Upper lobe of left lung (tissue), 6 donors: ENCODE measurements around the gene MTMR6. TPM values are rescaled to one million over a fixed set of nuclear protein-coding genes. Genes with fewer than 3 reads are reported as not detected.
"Not testable (repeated sequence)": the region's sequence is repeated elsewhere in the genome, so short reads cannot be mapped to it uniquely, and the experiment has no call there.

Experiments used
- ATAC-seq, 2 donors: fragments of 200-7000 bp; cut with Tn5 transposase; one replicate each; pipeline ENCODE4 v1.9.1; 2022; ENCODE audit warnings: mild to moderate bottlenecking in 2 of 2, moderate library complexity in 2 of 2; ENCODE audit not compliant: low FRiP score in 2 of 2
- DNase-seq, 2 donors: peaks; one replicate each; pipeline ENCODE4 v3.0.0-alpha.2; 2019 to 2020
- H3K27ac ChIP-seq, 4 donors: fragments of 200-600 bp; sonication (generic); one replicate each; pipeline ENCODE4 v1.5.1; 2016 to 2019
- H3K27me3 ChIP-seq, 4 donors: fragments of 200-600 bp; sonication (generic); one replicate each; pipeline ENCODE4 v1.5.1; 2017 to 2019
- H3K36me3 ChIP-seq, 4 donors: fragments of 200-600 bp; sonication (generic); one replicate each; pipeline ENCODE4 v1.5.1; 2016 to 2019
- H3K4me1 ChIP-seq, 4 donors: fragments of 200-600 bp; sonication (generic); one replicate each; pipeline ENCODE4 v1.5.1; 2018 to 2019
- H3K4me3 ChIP-seq, 4 donors: fragments of 200-600 bp; sonication (generic); one replicate each; pipeline ENCODE4 v1.5.1; 2017 to 2019; ENCODE audit warnings: mild to moderate bottlenecking in 2 of 4, moderate library complexity in 1 of 4
- H3K9me3 ChIP-seq, 4 donors: fragments of 200-600 bp; sonication (generic); one replicate each; pipeline ENCODE4 v1.5.1; 2018 to 2019
- EP300 ChIP-seq, 4 donors: sonication (generic); formaldehyde crosslinking; IDR thresholded peaks; one replicate each; pipeline ENCODE4 v1.5.1; 2017; ENCODE audit warnings: antibody characterized with exemption in 4 of 4, control low read depth in 2 of 4
- POLR2A ChIP-seq, 4 donors: fragments of 450-650 bp; IDR thresholded peaks; one replicate each; pipeline ENCODE4 v1.5.1; 2016 to 2017; ENCODE audit warnings: antibody characterized with exemption in 4 of 4, mild to moderate bottlenecking in 2 of 4
- POLR2AphosphoS5 ChIP-seq, 2 donors: sonication (generic); formaldehyde crosslinking; IDR thresholded peaks; one replicate each; pipeline ENCODE4 v1.5.1; 2017; ENCODE audit warnings: antibody characterized with exemption in 2 of 2
- WGBS, 2 donors: methylation state at CpG; one replicate each; pipeline ENCODE4 v1.1.5; 2017 to 2018; 5-methylcytosine and 5-hydroxymethylcytosine counted together
- total RNA-seq, 6 donors: library from RNA; depleted of rRNA in 4 of 6; stranded (reverse); fragments of >200 nt in 4 of 6; gene quantifications; one replicate each; pipeline versions ENCODE4 v1.1.0 to v1.2.1, GENCODE V29; 2016 to 2021
- TF ChIP-seq, protein P1 (sequence below), 6 experiments: fragments of 450-650 bp in 4 of 6; fragments of 200-600 bp in 2 of 6; sonication (generic) in 2 of 6; IDR thresholded peaks; one replicate each; pipeline ENCODE4 v1.5.1; 2016 to 2019; ENCODE audit warnings: antibody characterized with exemption in 6 of 6
- donor health status: DM: no; HTN: no; CAD: no; lungs with moderate emphysema.
- donor health status: DM: no; HTN: yes; CAD: no; lungs with severe emphysema.

MTMR6 gene
- total RNA-seq, 6 donors from 2014 or later: 6.1 to 24.6 (median 18.2) TPM

DNA sequence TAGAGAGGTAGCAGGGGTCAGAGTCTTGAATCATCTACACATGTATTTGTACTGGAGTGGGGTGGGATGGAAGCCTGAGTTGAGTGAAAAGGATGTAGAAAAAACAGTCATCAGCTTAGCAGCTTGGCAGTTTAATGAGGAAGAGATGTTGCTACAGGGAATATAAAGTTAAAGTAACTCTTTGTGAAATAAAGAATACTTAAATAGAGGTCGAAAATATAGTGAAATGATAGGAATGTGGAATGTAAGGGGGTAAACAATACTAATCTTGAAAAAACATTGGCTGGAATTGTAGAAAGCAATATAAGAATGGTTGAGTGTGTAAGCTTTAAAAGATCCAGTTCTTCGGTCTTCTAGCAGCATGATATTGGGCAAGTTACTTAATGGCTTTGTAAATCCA, 36.8 kb upstream of the MTMR6 start:
- H3K27me3 ChIP-seq: no peaks in the 10 kb centered on the region
- 76 to 80% methylated on average over 2 of the region's 2 CpGs for WGBS, 2 donors
- TF ChIP-seq POLR2A (IDR thresholded peaks at IDR 0.05): no peak
- DNase-seq (no peak), ATAC-seq (no peak)
- no peak overlapping the region for H3K4me3 ChIP-seq
- H3K9me3 ChIP-seq: no peaks in the 10 kb centered on the region
- no peak overlapping the region for H3K27ac ChIP-seq
- H3K36me3 ChIP-seq: peaks cover 34 to 100% (median 48%) of the 10 kb centered on the region in 4 donors
- H3K4me1 ChIP-seq: no peaks in the 10 kb centered on the region

DNA sequence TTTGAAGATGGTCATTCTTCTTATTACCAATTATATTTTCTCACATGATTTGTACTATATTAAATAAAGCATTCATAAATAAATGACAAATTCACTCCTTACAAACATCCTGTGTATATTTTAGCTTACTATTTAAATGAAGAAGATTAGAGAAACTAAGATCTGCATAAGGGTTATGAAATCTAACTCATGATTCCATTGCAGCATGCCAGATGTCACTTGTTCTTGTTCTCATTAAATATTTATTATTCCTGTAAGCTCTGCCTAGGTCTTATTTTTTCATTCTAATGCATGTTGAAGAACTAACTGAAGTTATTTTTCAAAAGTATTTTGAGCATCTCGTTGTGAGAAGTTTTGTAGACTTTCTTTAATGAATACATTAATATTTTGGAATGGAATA, 32.5 kb upstream of the MTMR6 start:
- Histone ChIP-seq H3K36me3 (peaks cover 16 to 98% (median 37%) of the 10 kb centered on the region in 4 donors), H3K4me3 (no peak overlapping the region), H3K9me3 (no peaks in the 10 kb centered on the region), H3K27me3 (no peaks in the 10 kb centered on the region), H3K27ac (no peak overlapping the region), H3K4me1 (peaks cover 0 to 8% (median 0%) of the 10 kb centered on the region in 4 donors)
- ATAC-seq (no peak), DNase-seq (no peak)
- no peak for TF ChIP-seq POLR2AphosphoS5 (IDR thresholded peaks at IDR 0.05)
- TF ChIP-seq, protein P1, sequence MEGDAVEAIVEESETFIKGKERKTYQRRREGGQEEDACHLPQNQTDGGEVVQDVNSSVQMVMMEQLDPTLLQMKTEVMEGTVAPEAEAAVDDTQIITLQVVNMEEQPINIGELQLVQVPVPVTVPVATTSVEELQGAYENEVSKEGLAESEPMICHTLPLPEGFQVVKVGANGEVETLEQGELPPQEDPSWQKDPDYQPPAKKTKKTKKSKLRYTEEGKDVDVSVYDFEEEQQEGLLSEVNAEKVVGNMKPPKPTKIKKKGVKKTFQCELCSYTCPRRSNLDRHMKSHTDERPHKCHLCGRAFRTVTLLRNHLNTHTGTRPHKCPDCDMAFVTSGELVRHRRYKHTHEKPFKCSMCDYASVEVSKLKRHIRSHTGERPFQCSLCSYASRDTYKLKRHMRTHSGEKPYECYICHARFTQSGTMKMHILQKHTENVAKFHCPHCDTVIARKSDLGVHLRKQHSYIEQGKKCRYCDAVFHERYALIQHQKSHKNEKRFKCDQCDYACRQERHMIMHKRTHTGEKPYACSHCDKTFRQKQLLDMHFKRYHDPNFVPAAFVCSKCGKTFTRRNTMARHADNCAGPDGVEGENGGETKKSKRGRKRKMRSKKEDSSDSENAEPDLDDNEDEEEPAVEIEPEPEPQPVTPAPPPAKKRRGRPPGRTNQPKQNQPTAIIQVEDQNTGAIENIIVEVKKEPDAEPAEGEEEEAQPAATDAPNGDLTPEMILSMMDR (IDR thresholded peaks at IDR 0.05): no peak
- no peak for TF ChIP-seq EP300 (IDR thresholded peaks at IDR 0.05)
- TF ChIP-seq POLR2A (IDR thresholded peaks at IDR 0.05): no peak
- WGBS, 2 donors: 92 to 95% methylated on average over 1 of the region's 1 CpG

DNA sequence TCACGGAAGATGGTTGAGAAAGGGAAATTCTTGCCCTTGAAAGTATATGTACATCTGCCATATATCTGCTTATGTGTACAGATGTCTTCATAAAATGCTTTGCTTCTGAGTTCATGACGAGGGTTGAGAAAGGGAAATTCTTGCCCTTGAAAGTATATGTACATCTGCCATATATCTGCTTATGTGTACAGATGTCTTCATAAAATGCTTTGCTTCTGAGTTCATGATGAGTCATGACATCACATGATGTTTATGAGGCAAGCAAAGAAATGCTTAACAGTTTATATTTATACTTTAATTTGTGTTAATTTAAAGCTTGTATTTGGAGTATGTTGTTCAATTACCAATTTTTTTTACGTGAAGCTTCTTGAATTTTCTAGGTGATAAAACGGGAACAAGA, 31.7 kb upstream of the MTMR6 start:
- not testable (repeated sequence) for H3K9me3 ChIP-seq, DNase-seq, H3K27ac ChIP-seq, H3K27me3 ChIP-seq, H3K4me3 ChIP-seq, ATAC-seq, H3K4me1 ChIP-seq
- H3K36me3 ChIP-seq: peaks cover 19 to 98% (median 39%) of the 10 kb centered on the region in 4 donors
- 93 to 95% methylated on average over 4 of the region's 4 CpGs for WGBS, 2 donors

DNA sequence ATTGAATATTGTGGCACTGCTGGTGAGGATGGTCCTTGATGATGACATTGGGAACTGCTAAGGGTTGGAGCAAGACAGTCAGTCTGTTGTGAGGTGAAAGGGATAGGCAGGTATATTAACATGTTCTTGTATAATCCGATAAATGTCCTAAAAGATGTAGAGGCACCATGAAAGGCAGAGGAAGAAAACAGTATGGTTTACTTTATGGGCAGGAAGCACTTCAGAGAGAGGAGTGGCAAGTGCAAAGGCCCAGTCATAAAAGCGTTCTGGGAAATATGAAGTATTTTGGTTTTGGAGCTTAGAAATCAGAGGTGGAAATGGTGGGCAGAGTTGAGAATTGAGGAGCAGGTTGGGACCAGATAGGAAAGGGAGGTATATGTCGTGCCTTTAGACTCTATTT, 23.6 kb upstream of the MTMR6 start:
- WGBS, 2 donors: 90 to 94% methylated on average over 3 of the region's 3 CpGs
- peaks cover 0 to 10% (median 6%) of the 10 kb centered on the region in 4 donors for H3K4me1 ChIP-seq
- no peak for TF ChIP-seq POLR2AphosphoS5 (IDR thresholded peaks at IDR 0.05)
- no peak for TF ChIP-seq EP300 (IDR thresholded peaks at IDR 0.05)
- no peak for TF ChIP-seq POLR2A (IDR thresholded peaks at IDR 0.05)
- TF ChIP-seq, protein P1 (IDR thresholded peaks at IDR 0.05): no peak
- H3K9me3 ChIP-seq: no peaks in the 10 kb centered on the region
- H3K27ac ChIP-seq: peak overlapping the region in 2 of 4 donors; percentile 33 to 59
- no peak for DNase-seq
- H3K4me3 ChIP-seq: no peak overlapping the region
- H3K27me3 ChIP-seq: no peaks in the 10 kb centered on the region
- no peak for ATAC-seq
- H3K36me3 ChIP-seq: peaks cover 5 to 80% (median 35%) of the 10 kb centered on the region in 4 donors

DNA sequence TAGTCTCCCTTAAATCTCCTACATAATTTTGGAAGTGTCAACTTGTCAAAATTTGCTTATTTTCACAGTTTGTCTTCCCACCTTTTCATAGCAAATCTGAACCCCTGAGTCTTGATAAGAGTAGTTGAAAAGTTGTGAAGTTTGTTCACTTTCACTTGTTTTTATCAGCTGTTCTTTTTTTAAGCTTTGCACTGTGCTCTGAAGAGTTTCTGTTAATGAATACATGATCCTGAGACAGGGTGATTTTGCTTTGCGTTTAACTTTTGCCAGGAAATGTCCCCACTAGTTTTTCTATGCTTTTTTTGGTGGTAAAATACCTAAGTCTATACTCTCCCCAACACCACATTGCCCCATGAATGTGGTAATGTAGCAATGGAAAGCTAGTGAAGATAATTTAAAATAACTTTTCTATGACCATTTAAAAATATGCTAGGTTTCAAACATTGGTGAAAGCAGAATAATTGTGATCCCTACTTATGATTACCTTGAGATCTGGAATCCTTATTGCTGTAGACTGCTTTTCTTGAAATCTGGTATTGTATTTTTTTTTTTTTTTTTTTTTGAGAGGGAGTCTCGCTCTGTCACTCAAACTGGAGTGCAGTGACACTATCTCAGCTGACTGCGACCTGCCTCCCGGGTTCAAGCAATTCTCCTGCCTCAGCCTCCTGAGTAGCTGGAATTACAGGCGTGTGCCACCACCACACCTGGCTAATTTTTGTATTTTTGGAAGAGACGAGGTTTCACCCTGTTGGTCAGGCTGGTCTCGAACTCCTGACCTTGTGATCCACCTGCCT, 19.6 kb upstream of the MTMR6 start:
- Histone ChIP-seq H3K27me3 (no peaks in the 10 kb centered on the region), H3K4me1 (peaks cover 9 to 31% (median 22%) of the 10 kb centered on the region in 4 donors), H3K9me3 (no peaks in the 10 kb centered on the region), H3K4me3 (no peak overlapping the region), H3K36me3 (peaks cover 2 to 49% (median 9%) of the 10 kb centered on the region in 4 donors), H3K27ac (peak overlapping the region in 3 of 4 donors; percentile 3 to 70 (median 34))
- no peak for ATAC-seq
- no peak for DNase-seq
- TF ChIP-seq, protein P1 (IDR thresholded peaks at IDR 0.05): no peak
- TF ChIP-seq POLR2A (IDR thresholded peaks at IDR 0.05): no peak
- no peak for TF ChIP-seq EP300 (IDR thresholded peaks at IDR 0.05)
- TF ChIP-seq POLR2AphosphoS5 (IDR thresholded peaks at IDR 0.05): no peak
- 84 to 87% methylated on average over 7 of the region's 7 CpGs for WGBS, 2 donors

DNA sequence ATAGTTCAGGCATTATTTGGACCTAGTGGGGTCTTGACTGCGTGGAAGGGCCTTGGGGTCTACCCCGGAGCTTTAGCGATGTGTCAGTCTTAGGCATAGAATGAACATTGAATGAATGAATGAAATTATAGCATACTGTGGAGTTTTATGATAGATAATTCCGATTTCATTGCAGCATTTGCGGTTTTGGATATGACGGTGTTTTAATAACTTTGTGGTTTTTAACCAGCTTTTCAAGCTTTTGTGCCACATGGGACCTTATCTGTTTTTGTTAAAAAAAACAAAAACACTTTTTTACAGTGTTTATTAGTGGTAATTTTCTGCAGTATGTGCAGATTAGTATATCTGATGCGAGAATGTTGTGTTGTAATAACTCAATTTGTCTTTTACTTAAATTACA, 14.8 kb upstream of the MTMR6 start:
- no peaks in the 10 kb centered on the region for H3K27me3 ChIP-seq
- ATAC-seq: no peak
- WGBS, 2 donors: 4 to 5% methylated on average over 7 of the region's 7 CpGs
- peaks cover 0 to 10% (median under 1%) of the 10 kb centered on the region in 4 donors for H3K36me3 ChIP-seq
- H3K27ac ChIP-seq: peak overlapping the region; percentile 89 to 97 (median 95)
- H3K4me1 ChIP-seq: peaks cover 15 to 32% (median 26%) of the 10 kb centered on the region in 4 donors
- no peak for DNase-seq
- H3K9me3 ChIP-seq: no peaks in the 10 kb centered on the region
- peak overlapping the region; percentile 67 to 92 (median 87) for H3K4me3 ChIP-seq
- TF ChIP-seq POLR2AphosphoS5 (IDR thresholded peaks at IDR 0.05) (no peak), POLR2A (IDR thresholded peaks at IDR 0.05) (no peak), EP300 (IDR thresholded peaks at IDR 0.05) (no peak)
- TF ChIP-seq, protein P1 (IDR thresholded peaks at IDR 0.05): no peak
